IMR-90 (cell line): ENCODE results near the gene ARMH4. TPM values are rescaled to one million over a fixed set of nuclear protein-coding genes. Genes with fewer than 3 reads are reported as not detected.

Source experiments
- ATAC-seq: fragments of 200-7000 bp; cut with Tn5 transposase; 2 replicates; pipeline ENCODE4 v1.9.1; 2020; ENCODE audit warnings: low read depth, mild to moderate bottlenecking, moderate library complexity
- BruUV-seq: library from RNA; stranded (reverse); fragments of 400-500 nt; replicated peaks from 2 replicates; lab custom pipeline; 2021; lab: Mats Ljungman, UMichigan
- CTCF ChIA-PET: fragments of 300-600 bp; formaldehyde crosslinking; extraction: SDS; loops from one replicate; lab custom pipeline; 2021; ENCODE audit warnings: antibody characterized with exemption; lab: Yijun Ruan, JAX
- POLR2A ChIA-PET: fragments of 300-600 bp; sonication (Branson Sonifier 250); formaldehyde crosslinking; loops from one replicate; lab custom pipeline; 2022; ENCODE audit warnings: antibody characterized with exemption; ENCODE audit not compliant: unreplicated experiment; lab: Charles Lee
- DNase-seq: peaks from one replicate; pipeline ENCODE4 v3.0.0; 2013
- H2AFZ ChIP-seq: replicated peaks from 2 replicates; pipeline ENCODE3; 2013; ENCODE audit warnings: low read length, mild to moderate bottlenecking; ENCODE audit not compliant: poor library complexity
- H2AK5ac ChIP-seq: 2 replicates; pipeline ENCODE4 v1.6.1; 2013; ENCODE audit warnings: low read depth, low read length, inconsistent platforms
- H2AK9ac ChIP-seq: replicated peaks from 2 replicates; pipeline ENCODE3; 2013; ENCODE audit warnings: mild to moderate bottlenecking, low read depth, low read length, moderate library complexity; ENCODE audit not compliant: poor library complexity
- H2BK120ac ChIP-seq: 2 replicates; pipeline ENCODE4 v1.6.1; 2013; ENCODE audit warnings: low read depth, low read length, inconsistent platforms
- H2BK15ac ChIP-seq: 3 replicates; pipeline ENCODE4 v1.6.1; 2013; ENCODE audit warnings: low read depth, low read length, inconsistent platforms
- H2BK20ac ChIP-seq: 2 replicates; pipeline ENCODE4 v1.6.1; 2013; ENCODE audit warnings: low read depth, mild to moderate bottlenecking, inconsistent platforms, low read length, moderate library complexity
- H2BK5ac ChIP-seq: 2 replicates; pipeline ENCODE4 v1.6.1; 2013; ENCODE audit warnings: mild to moderate bottlenecking, low read depth, low read length, inconsistent platforms; ENCODE audit not compliant: poor library complexity, severe bottlenecking
- H3K14ac ChIP-seq: replicated peaks from 2 replicates; pipeline ENCODE4 v1.6.1; 2013; ENCODE audit warnings: low read depth, low read length, inconsistent platforms
- H3K18ac ChIP-seq: 2 replicates; pipeline ENCODE4 v1.6.1; 2013; ENCODE audit warnings: low read depth, low read length, control low read depth
- H3K23ac ChIP-seq: 2 replicates; pipeline ENCODE4 v1.6.1; 2013; ENCODE audit warnings: low read depth, low read length, inconsistent platforms
- H3K27ac ChIP-seq: 2 replicates; pipeline ENCODE4 v1.5.1; 2013; ENCODE audit warnings: mild to moderate bottlenecking, control low read depth, low read length; ENCODE audit not compliant: insufficient read depth
- H3K27me3 ChIP-seq: 2 replicates; pipeline ENCODE4 v1.6.1; 2013; ENCODE audit warnings: low read length; ENCODE audit not compliant: control insufficient read depth, insufficient read depth
- H3K36me3 ChIP-seq: 2 replicates; pipeline ENCODE4 v1.6.1; 2013; ENCODE audit warnings: low read length, mixed read lengths; ENCODE audit not compliant: control insufficient read depth, insufficient read depth
- H3K4ac ChIP-seq: 2 replicates; pipeline ENCODE4 v1.6.1; 2013; ENCODE audit warnings: low read depth, low read length, inconsistent platforms
- H3K4me1 ChIP-seq: 2 replicates; pipeline ENCODE4 v1.6.1; 2013; ENCODE audit warnings: low read length, mixed read lengths; ENCODE audit not compliant: control insufficient read depth, insufficient read depth
- H3K4me2 ChIP-seq: 2 replicates; pipeline ENCODE4 v1.6.1; 2013; ENCODE audit warnings: low read depth, mild to moderate bottlenecking, control low read depth, low read length, moderate library complexity
- H3K4me3 ChIP-seq: 2 replicates; pipeline ENCODE4 v1.5.1; 2013; ENCODE audit warnings: low read depth, mild to moderate bottlenecking, control low read depth, low read length, moderate library complexity; ENCODE audit not compliant: insufficient read depth
- H3K56ac ChIP-seq: 2 replicates; pipeline ENCODE4 v1.6.1; 2013; ENCODE audit warnings: low read length, inconsistent platforms; ENCODE audit not compliant: insufficient read depth; ENCODE audit errors: extremely low read depth
- H3K79me1 ChIP-seq, 2 experiments: 2 replicates each; pipeline ENCODE4 v1.6.1; 2013; ENCODE audit warnings: low read length in 2 of 2, inconsistent platforms in 1 of 2, low read depth in 1 of 2
- H3K9ac ChIP-seq: 2 replicates; pipeline ENCODE4 v1.6.1; 2013; ENCODE audit warnings: low read depth, low read length, control low read depth
- H3K9me1 ChIP-seq: 2 replicates; pipeline ENCODE4 v1.6.1; 2013; ENCODE audit warnings: low read length, inconsistent platforms; ENCODE audit not compliant: insufficient read depth
- H3K9me3 ChIP-seq: 2 replicates; pipeline ENCODE4 v1.6.1; 2013; ENCODE audit warnings: low read length; ENCODE audit not compliant: control insufficient read depth, insufficient read depth
- H4K20me1 ChIP-seq: 2 replicates; pipeline ENCODE4 v1.6.1; 2013; ENCODE audit warnings: low read length, inconsistent platforms; ENCODE audit not compliant: insufficient read depth
- H4K5ac ChIP-seq: 2 replicates; pipeline ENCODE4 v1.6.1; 2013; ENCODE audit warnings: mild to moderate bottlenecking, low read depth, low read length, control low read depth
- H4K8ac ChIP-seq, 2 experiments: 2 replicates each; pipeline ENCODE4 v1.6.1; 2013; ENCODE audit warnings: low read depth in 2 of 2, low read length in 2 of 2, control low read depth in 1 of 2, inconsistent platforms in 1 of 2
- H4K91ac ChIP-seq: 2 replicates; pipeline ENCODE4 v1.6.1; 2013; ENCODE audit warnings: low read depth, low read length, inconsistent platforms; ENCODE audit not compliant: insufficient read depth
- CHD1 ChIP-seq: IDR thresholded peaks from 2 replicates; pipeline ENCODE4 v1.6.1; 2012; ENCODE audit warnings: low read depth, low read length, improper control_type of control experiment
- MAFK ChIP-seq: IDR thresholded peaks from 2 replicates; pipeline ENCODE4 v1.6.1; 2012; ENCODE audit warnings: low read depth, low read length, improper control_type of control experiment
- MAZ ChIP-seq: IDR thresholded peaks from 2 replicates; pipeline ENCODE4 v1.6.1; 2012; ENCODE audit warnings: low read depth, mild to moderate bottlenecking, low read length, improper control_type of control experiment, moderate library complexity, borderline replicate concordance
- NFE2L2 ChIP-seq: fragments of 150-350 bp; IDR thresholded peaks from 2 replicates; pipeline ENCODE4 v1.6.1; 2016; ENCODE audit warnings: low read depth, mild to moderate bottlenecking, low read length
- POLR2A ChIP-seq: IDR thresholded peaks from 2 replicates; pipeline ENCODE4 v1.6.1; 2012; ENCODE audit warnings: mild to moderate bottlenecking, low read depth, low read length
- RAD21 ChIP-seq: IDR thresholded peaks from 2 replicates; pipeline ENCODE4 v1.6.1; 2012; ENCODE audit warnings: low read length, improper control_type of control experiment
- RCOR1 ChIP-seq: IDR thresholded peaks from 2 replicates; pipeline ENCODE4 v1.6.1; 2012; ENCODE audit warnings: mild to moderate bottlenecking, low read length, improper control_type of control experiment; ENCODE audit not compliant: insufficient replicate concordance
- RFX5 ChIP-seq: IDR thresholded peaks from 2 replicates; pipeline ENCODE4 v1.8.0; 2012; ENCODE audit warnings: low read depth, mild to moderate bottlenecking, low read length, moderate library complexity
- WGBS, 2 experiments: methylation state at CpG; one replicate each; pipeline versions ENCODE4 v1.1.5 to v1.1.7; 2013; ENCODE audit warnings: missing lambda C conversion rate in 2 of 2; ENCODE audit not compliant: insufficient read length in 1 of 2; ENCODE audit errors: extremely low coverage in 2 of 2; 5-methylcytosine and 5-hydroxymethylcytosine counted together
- dilution Hi-C: fragments of 300-500 bp; cut with HindIII; formaldehyde crosslinking; loops from one replicate; pipeline ENCODE4 v1.14.3; 2018; ENCODE audit warnings: low sequenced_read_pairs; ENCODE audit not compliant: unreplicated experiment
- in situ Hi-C: fragments of 300-500 bp; cut with MboI; formaldehyde crosslinking; loops from 3 replicates; pipeline ENCODE4 v1.14.3; 2019; ENCODE audit warnings: low sequenced_read_pairs, inconsistent platforms, mixed read lengths
- intact Hi-C: fragments of 100-400 bp; cut with micrococcal nuclease; formaldehyde crosslinking; loops from 2 replicates; pipeline ENCODE4 v1.10.0; 2022
- polyA plus RNA-seq, 3 experiments: library from polyadenylated mRNA; depleted of rRNA; stranded (reverse); fragments of >200 nt; gene quantifications; 2 replicates each; pipeline ENCODE4 v1.2.3, GENCODE V29; 2012; ENCODE audit warnings: low replicate concordance in 1 of 3
- total RNA-seq: library from RNA; depleted of rRNA; stranded (reverse); fragments of >200 nt; gene quantifications from 2 replicates; pipeline ENCODE4 v1.2.3, GENCODE V29; 2012
- TF ChIP-seq, protein P1 (sequence below): fragments of 150-350 bp; IDR thresholded peaks from 2 replicates; pipeline ENCODE4 v1.6.1; 2016; ENCODE audit warnings: low read depth, mild to moderate bottlenecking, low read length, moderate library complexity, borderline replicate concordance

ARMH4 gene
- total and polyA plus RNA-seq, 2 of the 4 experiments (the other 2 are of a cell fraction): 4.6 to 5.6 TPM

DNA sequence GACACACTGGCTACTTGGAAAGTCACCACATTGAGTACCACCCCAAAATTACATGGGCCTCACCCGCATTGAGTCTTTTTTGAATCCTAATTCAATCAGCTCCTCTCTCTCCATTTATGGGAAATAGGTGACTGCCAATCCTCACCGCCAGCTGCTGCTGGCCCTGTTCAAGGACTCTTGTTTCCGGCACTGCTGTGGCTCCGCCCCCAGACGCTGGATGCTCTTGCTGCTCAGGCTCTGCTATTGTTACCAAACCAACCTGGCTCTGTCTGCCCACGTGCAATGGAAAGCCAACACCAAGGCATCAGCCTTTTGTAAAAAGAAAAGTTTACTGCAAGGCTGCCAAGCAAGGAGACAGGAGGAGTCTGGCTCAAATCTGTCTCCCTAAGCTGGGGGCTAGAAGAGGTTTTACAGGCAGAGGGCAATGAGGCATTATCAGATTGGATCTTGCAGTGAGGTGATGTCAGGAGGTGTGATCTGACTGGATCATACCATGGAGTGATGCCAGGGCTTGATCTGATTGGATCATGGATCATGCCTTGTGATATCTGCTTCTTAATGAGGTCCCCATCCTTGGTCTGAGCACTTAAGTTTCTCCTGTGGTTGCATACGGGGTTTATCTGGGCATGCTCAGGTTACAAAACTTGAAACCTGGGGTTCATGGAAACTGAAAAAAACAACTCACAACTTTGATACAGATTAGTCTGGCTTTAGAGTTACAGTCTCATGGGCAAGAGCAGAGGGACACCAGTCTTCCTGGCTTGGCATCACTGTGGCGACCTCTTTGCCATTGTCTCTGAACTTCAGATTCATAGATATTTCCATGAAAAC is 169.0 kb downstream of the ARMH4 start:
- DNase-seq: no peak
- H2BK5ac ChIP-seq: no peak overlapping the region
- H3K14ac ChIP-seq: no peak overlapping the region
- no peak overlapping the region for H3K27ac ChIP-seq
- no peak for TF ChIP-seq MAFK
- TF ChIP-seq RAD21: no peak
- TF ChIP-seq RFX5: no peak
- TF ChIP-seq CHD1: no peak
- TF ChIP-seq POLR2A: no peak
- TF ChIP-seq, protein P1, sequence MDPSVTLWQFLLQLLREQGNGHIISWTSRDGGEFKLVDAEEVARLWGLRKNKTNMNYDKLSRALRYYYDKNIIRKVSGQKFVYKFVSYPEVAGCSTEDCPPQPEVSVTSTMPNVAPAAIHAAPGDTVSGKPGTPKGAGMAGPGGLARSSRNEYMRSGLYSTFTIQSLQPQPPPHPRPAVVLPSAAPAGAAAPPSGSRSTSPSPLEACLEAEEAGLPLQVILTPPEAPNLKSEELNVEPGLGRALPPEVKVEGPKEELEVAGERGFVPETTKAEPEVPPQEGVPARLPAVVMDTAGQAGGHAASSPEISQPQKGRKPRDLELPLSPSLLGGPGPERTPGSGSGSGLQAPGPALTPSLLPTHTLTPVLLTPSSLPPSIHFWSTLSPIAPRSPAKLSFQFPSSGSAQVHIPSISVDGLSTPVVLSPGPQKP: no peak
- TF ChIP-seq MAZ: no peak
- no peak for TF ChIP-seq NFE2L2
- no peak for TF ChIP-seq RCOR1
- no peak overlapping the region for H3K4me2 ChIP-seq
- CTCF ChIA-PET: no interaction called here
- no peaks in the 10 kb centered on the region for H3K36me3 ChIP-seq
- no peak overlapping the region for H3K18ac ChIP-seq
- no peaks in the 10 kb centered on the region for H3K4me1 ChIP-seq
- H4K5ac ChIP-seq: no peak overlapping the region
- H2BK120ac ChIP-seq: no peak overlapping the region
- in situ Hi-C loops (no loop called here), dilution Hi-C loops (no loop called here), intact Hi-C loops (no loop called here)
- H2AK9ac ChIP-seq: no peak overlapping the region
- H4K20me1 ChIP-seq: no peaks in the 10 kb centered on the region
- no peaks in the 10 kb centered on the region for H3K9me1 ChIP-seq
- 30% methylated on average over 6 of the region's 8 CpGs; no CpG with 5 or more reads in 1 of the 2 experiments for WGBS, 2 experiments
- POLR2A ChIA-PET: no interaction called here
- no peak overlapping the region for H2AFZ ChIP-seq
- no peak overlapping the region for H3K4ac ChIP-seq
- H2BK15ac ChIP-seq: no peak overlapping the region
- no peak overlapping the region for H4K8ac ChIP-seq
- no peak overlapping the region for H3K9ac ChIP-seq
- H3K4me3 ChIP-seq: no peak overlapping the region
- no peak overlapping the region for H2AK5ac ChIP-seq
- ATAC-seq: no peak
- no TSS peak for BruUV-seq
- H3K27me3 ChIP-seq: no peaks in the 10 kb centered on the region
- H3K9me3 ChIP-seq: no peaks in the 10 kb centered on the region
- no peaks in the 10 kb centered on the region for H3K79me1 ChIP-seq
- H3K23ac ChIP-seq: no peak overlapping the region
- no peak overlapping the region for H2BK20ac ChIP-seq
- no peak overlapping the region for H4K91ac ChIP-seq
- no peak overlapping the region for H3K56ac ChIP-seq
